ENCODE measurements around the gene DIS3L2.
"Not testable (repeated sequence)": the region's sequence is repeated elsewhere in the genome, so short reads cannot be mapped to it uniquely, and the experiment has no call there.

The DIS3L2 gene

GRCh38 chr2:232075080-232075479, 113.6 kb downstream of the DIS3L2 start:
- DNase-seq = no peak

- no peak for DNase-seq
Observed at GRCh38 chr2:232075859-232076258, 114.3 kb downstream of the DIS3L2 start.

GRCh38 chr2:232076272-232076671, 114.8 kb downstream of the DIS3L2 start:
- DNase-seq = no peak

- no peak for DNase-seq
Observed at GRCh38 chr2:232076736-232077135, 115.2 kb downstream of the DIS3L2 start.

- no peak for DNase-seq
Observed at GRCh38 chr2:232085164-232085563, 123.7 kb downstream of the DIS3L2 start.

- DNase-seq = no peak
Observed at GRCh38 chr2:232085826-232086425, 124.4 kb downstream of the DIS3L2 start.

GRCh38 chr2:232088771-232089170, 127.3 kb downstream of the DIS3L2 start:
- no peak for DNase-seq

GRCh38 chr2:232094201-232094600, 132.7 kb downstream of the DIS3L2 start:
- DNase-seq = no peak

- DNase-seq = no peak
Observed at GRCh38 chr2:232094883-232095282, 133.4 kb downstream of the DIS3L2 start.

- no peak for DNase-seq
Observed at GRCh38 chr2:232097260-232097659, 135.7 kb downstream of the DIS3L2 start.

- no peak for DNase-seq
Observed at GRCh38 chr2:232097758-232098157, 136.2 kb downstream of the DIS3L2 start.

GRCh38 chr2:232102380-232102779, 140.9 kb downstream of the DIS3L2 start:
- no peak for DNase-seq

- DNase-seq = no peak
Observed at GRCh38 chr2:232103140-232103737, 141.7 kb downstream of the DIS3L2 start.

- DNase-seq = no peak
Observed at GRCh38 chr2:232104076-232104646, 142.6 kb downstream of the DIS3L2 start.

- no peak for DNase-seq
Observed at GRCh38 chr2:232111551-232111950, 150.0 kb downstream of the DIS3L2 start.

- DNase-seq = no peak
Observed at GRCh38 chr2:232113821-232114220, 152.3 kb downstream of the DIS3L2 start.

- not testable (repeated sequence) for DNase-seq
Observed at GRCh38 chr2:232115728-232116361, 154.3 kb downstream of the DIS3L2 start.

GRCh38 chr2:232116852-232117251, 155.3 kb downstream of the DIS3L2 start:
- DNase-seq = no peak

GRCh38 chr2:232117413-232117812, 155.9 kb downstream of the DIS3L2 start:
- DNase-seq = no peak

- no peak for DNase-seq
Observed at GRCh38 chr2:232120911-232121310, 159.4 kb downstream of the DIS3L2 start.

GRCh38 chr2:232124309-232124708, 162.8 kb downstream of the DIS3L2 start:
- DNase-seq = no peak

- DNase-seq = no peak
Observed at GRCh38 chr2:232126301-232127099, 165.0 kb downstream of the DIS3L2 start.

GRCh38 chr2:232129483-232129882, 168.0 kb downstream of the DIS3L2 start:
- no peak for DNase-seq

All from activated naive CD4-positive, alpha-beta T cell (primary cell).